Transverse colon (tissue), 4 donors: Measurements from ENCODE around the gene TNFSF4.

ENCODE experiments used
- EP300 ChIP-seq: sonication (generic); formaldehyde crosslinking; IDR thresholded peaks from one replicate; pipeline ENCODE4 v1.6.1; 2017; ENCODE audit warnings: antibody characterized with exemption, low read depth
- POLR2A ChIP-seq: fragments of 450-650 bp; IDR thresholded peaks from one replicate; pipeline ENCODE4 v1.6.1; 2016; ENCODE audit warnings: antibody characterized with exemption, mild to moderate bottlenecking, moderate library complexity
- POLR2AphosphoS5 ChIP-seq, 3 donors: sonication (generic); formaldehyde crosslinking; IDR thresholded peaks; one replicate each; pipeline ENCODE4 v1.6.1; 2016; ENCODE audit warnings: antibody characterized with exemption in 3 of 3
- TF ChIP-seq, protein P1 (sequence below), 5 experiments: fragments of 200-600 bp in 3 of 5; fragments of 450-650 bp in 2 of 5; sonication (generic) in 3 of 5; IDR thresholded peaks; 1 replicate in 2 of 5; 2 replicates in 3 of 5; pipeline ENCODE4 v1.5.1; 2016 to 2017; ENCODE audit warnings: antibody characterized with exemption in 5 of 5, inconsistent platforms in 3 of 5, mild to moderate bottlenecking in 2 of 5, moderate library complexity in 1 of 5

DNA sequence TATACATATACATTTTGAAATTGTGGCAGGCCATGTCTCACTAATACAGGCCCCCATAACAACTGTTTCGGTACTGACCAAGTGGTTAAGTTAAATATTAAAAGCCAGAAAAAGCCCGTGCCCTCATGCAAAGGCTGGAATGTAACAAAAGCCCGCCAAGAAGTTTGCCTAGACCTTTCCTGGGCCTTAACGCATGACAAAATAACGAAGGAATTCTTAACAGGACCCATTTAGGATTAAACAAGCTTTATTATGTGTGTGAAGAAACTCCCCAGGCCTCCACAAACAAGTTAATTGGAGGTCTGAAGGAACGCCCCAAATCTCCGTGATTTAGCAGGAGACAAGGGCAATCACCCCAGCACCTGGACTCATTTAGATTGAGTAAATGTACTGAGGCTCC, 42.4 kb downstream of the TNFSF4 start:
- TF ChIP-seq, protein P1, sequence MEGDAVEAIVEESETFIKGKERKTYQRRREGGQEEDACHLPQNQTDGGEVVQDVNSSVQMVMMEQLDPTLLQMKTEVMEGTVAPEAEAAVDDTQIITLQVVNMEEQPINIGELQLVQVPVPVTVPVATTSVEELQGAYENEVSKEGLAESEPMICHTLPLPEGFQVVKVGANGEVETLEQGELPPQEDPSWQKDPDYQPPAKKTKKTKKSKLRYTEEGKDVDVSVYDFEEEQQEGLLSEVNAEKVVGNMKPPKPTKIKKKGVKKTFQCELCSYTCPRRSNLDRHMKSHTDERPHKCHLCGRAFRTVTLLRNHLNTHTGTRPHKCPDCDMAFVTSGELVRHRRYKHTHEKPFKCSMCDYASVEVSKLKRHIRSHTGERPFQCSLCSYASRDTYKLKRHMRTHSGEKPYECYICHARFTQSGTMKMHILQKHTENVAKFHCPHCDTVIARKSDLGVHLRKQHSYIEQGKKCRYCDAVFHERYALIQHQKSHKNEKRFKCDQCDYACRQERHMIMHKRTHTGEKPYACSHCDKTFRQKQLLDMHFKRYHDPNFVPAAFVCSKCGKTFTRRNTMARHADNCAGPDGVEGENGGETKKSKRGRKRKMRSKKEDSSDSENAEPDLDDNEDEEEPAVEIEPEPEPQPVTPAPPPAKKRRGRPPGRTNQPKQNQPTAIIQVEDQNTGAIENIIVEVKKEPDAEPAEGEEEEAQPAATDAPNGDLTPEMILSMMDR (IDR thresholded peaks at IDR 0.05): no peak
- TF ChIP-seq EP300 (no peak), POLR2A (no peak), POLR2AphosphoS5 (IDR thresholded peaks at IDR 0.05) (no peak)
